SK-N-SH (cell line): ENCODE data around the gene SFR1. TPM values are rescaled to one million over a fixed set of nuclear protein-coding genes. Genes with fewer than 3 reads are reported as not detected.
A peak's percentile ranks its signal among the peaks of the same experiment; 100 is the strongest.

Experiments
- CTCF ChIA-PET: fragments of 300-600, 350-600 bp; formaldehyde crosslinking; extraction: SDS; loops from one replicate; lab custom pipeline; 2021; lab: Yijun Ruan, JAX
- POLR2A ChIA-PET: fragments of 350-600 bp; sonication (Branson Sonifier 250); formaldehyde crosslinking; extraction: SDS; loops from one replicate; lab custom pipeline; 2020; ENCODE audit warnings: antibody characterized with exemption, inconsistent platforms; lab: Yijun Ruan, JAX
- DNase-seq: peaks from one replicate; pipeline ENCODE4 v3.0.0; 2012
- H2AFZ ChIP-seq: fragments of 200-600 bp; sonication (generic); 2 replicates; pipeline ENCODE4 v1.8.1; 2016; ENCODE audit warnings: antibody characterized with exemption, mild to moderate bottlenecking, low read depth
- H3F3A ChIP-seq: fragments of 200-600 bp; sonication (generic); replicated peaks from 2 replicates; pipeline ENCODE3; 2016; ENCODE audit warnings: antibody characterized with exemption, mild to moderate bottlenecking; ENCODE audit not compliant: insufficient read depth
- H3K27ac ChIP-seq, 2 experiments: fragments of 200-500 bp in 1 of 2; fragments of 200-600 bp in 1 of 2; sonication (Bioruptor generic) in 1 of 2; sonication (generic), shearing (Covaris generic) in 1 of 2; 2 replicates each; pipeline versions ENCODE4 v1.5.1 to v1.6.1; 2014 to 2016; ENCODE audit warnings: low read depth in 2 of 2, inconsistent platforms in 1 of 2, low read length in 1 of 2, mild to moderate bottlenecking in 1 of 2, mixed read lengths in 1 of 2
- H3K27me3 ChIP-seq: fragments of 200-600 bp; sonication (generic), shearing (Covaris generic); 2 replicates; pipeline ENCODE4 v1.6.1; 2016; ENCODE audit warnings: mixed run types; ENCODE audit not compliant: insufficient read depth
- H3K36me3 ChIP-seq, 2 experiments: fragments of 200-500 bp in 1 of 2; fragments of 200-600 bp in 1 of 2; sonication (Bioruptor generic) in 1 of 2; sonication (generic) in 1 of 2; replicated peaks in 1 of 2; 2 replicates each; pipeline versions ENCODE3 to v1.5.1; 2014 to 2016; ENCODE audit warnings: low read length in 1 of 2, mild to moderate bottlenecking in 1 of 2; ENCODE audit not compliant: insufficient read depth in 2 of 2, control insufficient read depth in 1 of 2
- H3K4me1 ChIP-seq, 2 experiments: fragments of 200-500 bp in 1 of 2; fragments of 200-600 bp in 1 of 2; sonication (Bioruptor generic) in 1 of 2; sonication (generic), shearing (Covaris generic) in 1 of 2; 2 replicates each; pipeline versions ENCODE4 v1.5.1 to v1.6.1; 2014 to 2016; ENCODE audit warnings: low read depth in 1 of 2, low read length in 1 of 2, mixed run types in 1 of 2; ENCODE audit not compliant: insufficient read depth in 2 of 2, control insufficient read depth in 1 of 2
- H3K4me2 ChIP-seq: fragments of 200-600 bp; sonication (generic), shearing (Covaris generic); 2 replicates; pipeline ENCODE4 v1.6.1; 2017; ENCODE audit warnings: mixed run types
- H3K4me3 ChIP-seq, 2 experiments: fragments of 200-500 bp in 1 of 2; fragments of 200-600 bp in 1 of 2; sonication (Bioruptor generic) in 1 of 2; sonication (generic), shearing (Covaris generic) in 1 of 2; 2 replicates each; pipeline versions ENCODE4 v1.5.1 to v1.8.1; 2014 to 2016; ENCODE audit warnings: low read depth in 2 of 2, inconsistent platforms in 1 of 2, low read length in 1 of 2, mild to moderate bottlenecking in 1 of 2, mixed read lengths in 1 of 2, moderate library complexity in 1 of 2
- H3K79me2 ChIP-seq: fragments of 200-600 bp; sonication (generic); 2 replicates; pipeline ENCODE4 v1.8.1; 2017; ENCODE audit warnings: mild to moderate bottlenecking; ENCODE audit not compliant: insufficient read depth
- H3K9ac ChIP-seq: fragments of 200-600 bp; sonication (generic); 2 replicates; pipeline ENCODE4 v1.6.1; 2017; ENCODE audit warnings: mixed run types
- H3K9me2 ChIP-seq: fragments of 200-600 bp; sonication (generic); 2 replicates; pipeline ENCODE4 v1.6.1; 2017; ENCODE audit warnings: mixed run types
- H3K9me3 ChIP-seq: fragments of 200-600 bp; sonication (generic); 2 replicates; pipeline ENCODE4 v1.6.1; 2017; ENCODE audit warnings: mixed run types, mild to moderate bottlenecking, moderate library complexity
- H4K20me1 ChIP-seq: fragments of 200-600 bp; sonication (generic); 2 replicates; pipeline ENCODE4 v1.6.1; 2017; ENCODE audit warnings: mild to moderate bottlenecking, mixed run types; ENCODE audit not compliant: insufficient read depth
- CTCF ChIP-seq: fragments of 200-600 bp; sonication (generic); IDR thresholded peaks from 2 replicates; pipeline ENCODE4 v1.6.1; 2017; ENCODE audit warnings: antibody characterized with exemption, mild to moderate bottlenecking, moderate library complexity
- FOSL2 ChIP-seq: IDR thresholded peaks from 2 replicates; pipeline ENCODE4 v1.4.0; 2012; ENCODE audit warnings: low read depth, mild to moderate bottlenecking, moderate library complexity, borderline replicate concordance
- FOXJ3 ChIP-seq: sonication (generic); formaldehyde crosslinking; IDR thresholded peaks from 2 replicates; pipeline ENCODE4 v1.5.1; 2020; ENCODE audit warnings: mild to moderate bottlenecking, missing genetic modification reagents
- GATA2 ChIP-seq: sonication (generic); formaldehyde crosslinking; IDR thresholded peaks from 2 replicates; pipeline ENCODE4 v1.5.0; 2020; ENCODE audit warnings: mild to moderate bottlenecking, missing genetic modification reagents
- IRF3 ChIP-seq: fragments of 150-350 bp; IDR thresholded peaks from 2 replicates; pipeline ENCODE4 v1.6.1; 2016; ENCODE audit warnings: mild to moderate bottlenecking, low read depth, low read length
- JUND ChIP-seq: IDR thresholded peaks from 2 replicates; pipeline ENCODE4 v1.4.0; 2012
- MAX ChIP-seq: IDR thresholded peaks from 2 replicates; pipeline ENCODE4 v1.4.0; 2012; ENCODE audit warnings: low read depth
- MEF2A ChIP-seq: IDR thresholded peaks from 2 replicates; pipeline ENCODE4 v1.4.0; 2012; ENCODE audit warnings: low read depth, borderline replicate concordance
- NFIC ChIP-seq: IDR thresholded peaks from 2 replicates; pipeline ENCODE4 v1.4.0; 2012; ENCODE audit warnings: borderline replicate concordance
- PBX3 ChIP-seq: IDR thresholded peaks from 2 replicates; pipeline ENCODE4; 2012
- POLR2AphosphoS5 ChIP-seq: IDR thresholded peaks from 2 replicates; pipeline ENCODE4 v1.6.1; 2012; ENCODE audit warnings: low read depth, low read length
- RAD21 ChIP-seq: IDR thresholded peaks from 2 replicates; pipeline ENCODE4 v1.6.1; 2012; ENCODE audit warnings: mild to moderate bottlenecking, low read length
- RCOR1 ChIP-seq: fragments of 150-350 bp; IDR thresholded peaks from 2 replicates; pipeline ENCODE4 v1.6.1; 2017; ENCODE audit warnings: antibody characterized with exemption, low read length
- RFX5 ChIP-seq: IDR thresholded peaks from 2 replicates; pipeline ENCODE4 v1.6.1; 2012; ENCODE audit warnings: mild to moderate bottlenecking, improper control_type of control experiment, low read length
- RXRA ChIP-seq: IDR thresholded peaks from 2 replicates; pipeline ENCODE4 v1.4.0; 2012; ENCODE audit warnings: low read depth, mild to moderate bottlenecking, borderline replicate concordance
- SMC3 ChIP-seq: IDR thresholded peaks from 2 replicates; pipeline ENCODE4 v1.6.1; 2012; ENCODE audit warnings: low read depth, low read length, improper control_type of control experiment
- TEAD4 ChIP-seq: IDR thresholded peaks from 2 replicates; pipeline ENCODE4 v1.4.0; 2012; ENCODE audit warnings: mild to moderate bottlenecking, borderline replicate concordance; ENCODE audit not compliant: insufficient read depth
- USF1 ChIP-seq: IDR thresholded peaks from 2 replicates; pipeline ENCODE4 v1.4.0; 2012; ENCODE audit warnings: low read depth, borderline replicate concordance
- USF2 ChIP-seq: fragments of 150-350 bp; IDR thresholded peaks from 2 replicates; pipeline ENCODE4 v1.6.1; 2017; ENCODE audit warnings: antibody characterized with exemption, low read length, low read depth, borderline replicate concordance
- YY1 ChIP-seq: IDR thresholded peaks from 2 replicates; pipeline ENCODE4 v1.4.0; 2012; ENCODE audit warnings: low read depth, mild to moderate bottlenecking
- ZBTB33 ChIP-seq: IDR thresholded peaks from 2 replicates; pipeline ENCODE4 v1.4.0; 2012; ENCODE audit warnings: low read depth, borderline replicate concordance
- WGBS: methylation state at CpG from one replicate; pipeline ENCODE4 v1.1.6; 2017; ENCODE audit warnings: low lambda C conversion rate; 5-methylcytosine and 5-hydroxymethylcytosine counted together
- polyA plus RNA-seq, 3 experiments: library from polyadenylated mRNA; depleted of rRNA; stranded (reverse); fragments of >200 nt; gene quantifications; 2 replicates each; pipeline ENCODE4 v1.2.3, GENCODE V29; 2012

Gene SFR1
- polyA plus RNA-seq, 1 of the 3 experiments (the other 2 are of a cell fraction), result 1.5 TPM

- no peaks in the 10 kb centered on the region for H3K79me2 ChIP-seq
- no peaks in the 10 kb centered on the region for H3K4me1 ChIP-seq
- WGBS, result 16% methylated on average over 1 of the region's 1 CpG
- H3K36me3 ChIP-seq, result no peaks in the 10 kb centered on the region
- ChIA-PET CTCF (interaction anchor here (0.9 to 2.6 kb wide), 6 partner anchors 8 to 196 kb away, joined by 3 to 12 read pairs (median 7); no protein-coding TSS in a partner anchor), POLR2A (no interaction called here)
- no peak overlapping the region for H3K4me2 ChIP-seq
- H3F3A ChIP-seq, result no peaks in the 10 kb centered on the region
- no peaks in the 10 kb centered on the region for H3K9me3 ChIP-seq
- H3K27ac ChIP-seq, result no peak overlapping the region
- no peaks in the 10 kb centered on the region for H3K27me3 ChIP-seq
- no peaks in the 10 kb centered on the region for H3K9me2 ChIP-seq
- H2AFZ ChIP-seq, result no peak overlapping the region
- no peak overlapping the region for H3K9ac ChIP-seq
- DNase-seq, result peak; percentile 35
- TF ChIP-seq YY1 (no peak), MAX (no peak), CTCF (peak; percentile 56), RAD21 (peak; percentile 47), GATA2 (CRISPR knock-in tag) (no peak), RFX5 (no peak), FOXJ3 (no peak), TEAD4 (no peak), RXRA (no peak), MEF2A (no peak), SMC3 (peak; percentile 39; the same call in 1 of the 2 replicates)
- no peak overlapping the region for H3K4me3 ChIP-seq
- H4K20me1 ChIP-seq, result no peaks in the 10 kb centered on the region
These were observed 41.2 kb upstream of the SFR1 start for GRCh38 chr10:104080762-104081161.

GRCh38 chr10:104081998-104082397 is 40.0 kb upstream of the SFR1 start:
- Histone ChIP-seq H3K79me2 (no peaks in the 10 kb centered on the region), H3K9me2 (no peaks in the 10 kb centered on the region), H3K4me3 (no peak overlapping the region), H4K20me1 (no peaks in the 10 kb centered on the region), H3K36me3 (no peaks in the 10 kb centered on the region), H3K4me1 (no peaks in the 10 kb centered on the region), H3K27me3 (no peaks in the 10 kb centered on the region), H3K27ac (no peak overlapping the region)
- CTCF ChIA-PET, result interaction anchor here (1.0 to 2.6 kb wide), 7 partner anchors 9 to 194 kb away, joined by 3 to 9 read pairs (median 4); no protein-coding TSS in a partner anchor
- POLR2A ChIA-PET, result no interaction called here
- no peak for TF ChIP-seq GATA2 (CRISPR knock-in tag)
- TF ChIP-seq USF2, result no peak
- no peak for TF ChIP-seq NFIC
- no peak for TF ChIP-seq IRF3
- TF ChIP-seq FOSL2, result no peak
- no peak for TF ChIP-seq POLR2AphosphoS5
- TF ChIP-seq PBX3, result no peak
- TF ChIP-seq ZBTB33, result no peak
- TF ChIP-seq USF1, result no peak
- TF ChIP-seq MAX, result no peak
- TF ChIP-seq JUND, result no peak
- TF ChIP-seq RCOR1, result no peak
- TF ChIP-seq, all 33 proteins: peak for 0
- no peaks in the 10 kb centered on the region for H3K9me3 ChIP-seq
- no peak overlapping the region for H3K9ac ChIP-seq
- no peak overlapping the region for H2AFZ ChIP-seq
- no peak overlapping the region for H3K4me2 ChIP-seq
- no peaks in the 10 kb centered on the region for H3F3A ChIP-seq
- WGBS, result 70% methylated on average over 5 of the region's 5 CpGs
- no peak for DNase-seq
